ENCODE results near the gene TRIM62.

DNA sequence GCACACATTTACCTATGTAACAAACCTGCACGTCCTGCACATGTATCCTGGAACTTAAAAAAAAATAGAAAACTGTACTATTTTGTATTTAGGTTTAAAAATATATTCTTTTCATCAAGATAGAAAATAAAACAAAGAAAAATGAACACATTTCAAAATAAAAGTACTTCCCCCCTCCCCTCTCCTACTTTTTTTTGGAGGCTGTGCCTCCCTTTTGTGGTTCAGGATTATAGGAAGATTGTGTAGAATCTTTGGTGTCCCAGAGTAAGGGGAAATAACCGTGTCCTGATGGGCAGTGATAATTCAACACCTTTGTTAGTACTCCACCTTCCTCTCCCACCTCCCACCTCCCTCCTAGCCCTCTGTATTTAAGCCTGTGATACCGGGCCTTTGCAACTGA is 40.1 kb downstream of the TRIM62 start:
- TF ChIP-seq, protein P1, sequence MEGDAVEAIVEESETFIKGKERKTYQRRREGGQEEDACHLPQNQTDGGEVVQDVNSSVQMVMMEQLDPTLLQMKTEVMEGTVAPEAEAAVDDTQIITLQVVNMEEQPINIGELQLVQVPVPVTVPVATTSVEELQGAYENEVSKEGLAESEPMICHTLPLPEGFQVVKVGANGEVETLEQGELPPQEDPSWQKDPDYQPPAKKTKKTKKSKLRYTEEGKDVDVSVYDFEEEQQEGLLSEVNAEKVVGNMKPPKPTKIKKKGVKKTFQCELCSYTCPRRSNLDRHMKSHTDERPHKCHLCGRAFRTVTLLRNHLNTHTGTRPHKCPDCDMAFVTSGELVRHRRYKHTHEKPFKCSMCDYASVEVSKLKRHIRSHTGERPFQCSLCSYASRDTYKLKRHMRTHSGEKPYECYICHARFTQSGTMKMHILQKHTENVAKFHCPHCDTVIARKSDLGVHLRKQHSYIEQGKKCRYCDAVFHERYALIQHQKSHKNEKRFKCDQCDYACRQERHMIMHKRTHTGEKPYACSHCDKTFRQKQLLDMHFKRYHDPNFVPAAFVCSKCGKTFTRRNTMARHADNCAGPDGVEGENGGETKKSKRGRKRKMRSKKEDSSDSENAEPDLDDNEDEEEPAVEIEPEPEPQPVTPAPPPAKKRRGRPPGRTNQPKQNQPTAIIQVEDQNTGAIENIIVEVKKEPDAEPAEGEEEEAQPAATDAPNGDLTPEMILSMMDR (IDR thresholded peaks at IDR 0.05), result no peak
- no peak for TF ChIP-seq POLR2A (IDR thresholded peaks at IDR 0.05)
- TF ChIP-seq POLR2AphosphoS5 (IDR thresholded peaks at IDR 0.05; ENCODE audit: insufficient read depth in 1 of 2, low read depth in 1 of 2), result no peak

Data from vagina (tissue), 2 donors.